Adrenal gland (tissue), 12 donors: Measurements from ENCODE around the gene SEBOX. TPM values are rescaled to one million over a fixed set of nuclear protein-coding genes. Genes with fewer than 3 reads are reported as not detected.

Experiments used
- DNase-seq, 7 donors: peaks; one replicate each; pipeline ENCODE4 v3.0.0-alpha.2; 2019 to 2020
- H3K27ac ChIP-seq, 5 donors: fragments of 200-600 bp; sonication (generic) in 4 of 5; 1 replicate in 3 of 5; 2 replicates in 2 of 5; pipeline versions ENCODE4 v1.5.1 to v1.8.0; 2016 to 2020; ENCODE audit warnings: mild to moderate bottlenecking in 1 of 5
- H3K27me3 ChIP-seq: fragments of 200-600 bp; 2 replicates; pipeline ENCODE4 v1.8.0; 2021
- H3K36me3 ChIP-seq, 2 donors: fragments of 200-600 bp; replicated peaks in 1 of 2; 1 replicate in 1 of 2; 2 replicates in 1 of 2; pipeline versions ENCODE4 v1.5.1 to v1.8.0; 2018 to 2022
- H3K4me1 ChIP-seq, 2 donors: fragments of 200-600 bp; replicated peaks in 1 of 2; 1 replicate in 1 of 2; 2 replicates in 1 of 2; pipeline versions ENCODE4 v1.5.1 to v1.8.0; 2018 to 2021
- H3K4me3 ChIP-seq, 4 donors: fragments of 200-600 bp; sonication (generic) in 3 of 4; one replicate each; pipeline ENCODE4 v1.5.1; 2016 to 2018
- H3K9me3 ChIP-seq, 3 donors: fragments of 200-600 bp; sonication (generic) in 1 of 3; replicated peaks in 1 of 3; 1 replicate in 2 of 3; 2 replicates in 1 of 3; pipeline versions ENCODE4 v1.5.1 to v1.8.0; 2016 to 2021
- POLR2A ChIP-seq, 2 donors: fragments of 450-650 bp; IDR thresholded peaks; one replicate each; pipeline ENCODE4 v1.6.1; 2017; ENCODE audit warnings: antibody characterized with exemption in 2 of 2, mild to moderate bottlenecking in 2 of 2, moderate library complexity in 1 of 2
- WGBS, 4 donors: extraction: QIAGEN DNeasy Blood & Tissue Kit in 2 of 4; methylation state at CpG; one replicate each; pipeline versions ENCODE4 v1.1.5 to v1.1.7; 2013 to 2017; 5-methylcytosine and 5-hydroxymethylcytosine counted together
- intact Hi-C, 2 donors: fragments of 100-400 bp; cut with DNase I; formaldehyde crosslinking; loops; one replicate each; pipeline versions ENCODE4 v1.14.1 to v1.15.0; 2022 to 2023
- polyA plus RNA-seq, 3 donors: library from polyadenylated mRNA; stranded (reverse); fragments of 200-250 nt in 2 of 3; fragments of 350-450 nt in 1 of 3; fragmentation: Illumina TruSeq in 1 of 3; extraction: RNeasy Lipid Tissue Mini Kit (QIAGEN cat#74804) in 1 of 3; gene quantifications; one replicate each; pipeline ENCODE4 v1.2.3, GENCODE V29; 2013 to 2014
- total RNA-seq, 9 donors: library from RNA; depleted of rRNA in 4 of 9; stranded (reverse); fragments of >200 nt in 4 of 9; fragments of 120-200 nt in 1 of 9; fragmentation: NEBNext Ultra II Directional in 1 of 9; extraction: Animal tissue kit (Norgen Biotek cat#: 25700) in 1 of 9; gene quantifications; one replicate each; pipeline versions ENCODE4 v1.1.0 to v1.2.4, GENCODE V29; 2013 to 2023
- TF ChIP-seq, protein P1 (sequence below), 6 experiments: fragments of 450-650 bp in 4 of 6; fragments of 200-600 bp in 2 of 6; sonication (generic) in 1 of 6; IDR thresholded peaks; 1 replicate in 5 of 6; 2 replicates in 1 of 6; pipeline versions ENCODE4 v1.5.1 to v1.8.0; 2016 to 2021; ENCODE audit warnings: antibody characterized with exemption in 6 of 6, mild to moderate bottlenecking in 2 of 6, moderate library complexity in 1 of 6
- donor health status: healthy with polysubstance abuse.
- donor health status: Bipolar disorder and iron deficiency.
- donor health status: DM: yes; HTN: yes; CAD: no.
- donor health status: DM: no; HTN: no; CAD: no.
- donor health status: DM: no; HTN: no; CAD: no.
- donor health status: DM: yes; HTN: yes; CAD: no.

The SEBOX gene
- total and polyA plus RNA-seq, 12 donors, result not detected

GRCh38 chr17:28363186-28363585 lies 1.8 kb downstream of the SEBOX start:
- H3K27ac ChIP-seq, result no peak overlapping the region
- H3K9me3 ChIP-seq, result no peaks in the 10 kb centered on the region
- 91 to 96% (median 93%) methylated on average over 5 of the region's 5 CpGs for WGBS, 4 donors
- TF ChIP-seq POLR2A (IDR thresholded peaks at IDR 0.05), result no peak
- TF ChIP-seq, protein P1, sequence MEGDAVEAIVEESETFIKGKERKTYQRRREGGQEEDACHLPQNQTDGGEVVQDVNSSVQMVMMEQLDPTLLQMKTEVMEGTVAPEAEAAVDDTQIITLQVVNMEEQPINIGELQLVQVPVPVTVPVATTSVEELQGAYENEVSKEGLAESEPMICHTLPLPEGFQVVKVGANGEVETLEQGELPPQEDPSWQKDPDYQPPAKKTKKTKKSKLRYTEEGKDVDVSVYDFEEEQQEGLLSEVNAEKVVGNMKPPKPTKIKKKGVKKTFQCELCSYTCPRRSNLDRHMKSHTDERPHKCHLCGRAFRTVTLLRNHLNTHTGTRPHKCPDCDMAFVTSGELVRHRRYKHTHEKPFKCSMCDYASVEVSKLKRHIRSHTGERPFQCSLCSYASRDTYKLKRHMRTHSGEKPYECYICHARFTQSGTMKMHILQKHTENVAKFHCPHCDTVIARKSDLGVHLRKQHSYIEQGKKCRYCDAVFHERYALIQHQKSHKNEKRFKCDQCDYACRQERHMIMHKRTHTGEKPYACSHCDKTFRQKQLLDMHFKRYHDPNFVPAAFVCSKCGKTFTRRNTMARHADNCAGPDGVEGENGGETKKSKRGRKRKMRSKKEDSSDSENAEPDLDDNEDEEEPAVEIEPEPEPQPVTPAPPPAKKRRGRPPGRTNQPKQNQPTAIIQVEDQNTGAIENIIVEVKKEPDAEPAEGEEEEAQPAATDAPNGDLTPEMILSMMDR (IDR thresholded peaks at IDR 0.05), result no peak
- peaks cover 4 to 5% of the 10 kb centered on the region in 2 donors for H3K4me1 ChIP-seq
- no peaks in the 10 kb centered on the region for H3K27me3 ChIP-seq
- H3K36me3 ChIP-seq, result peaks cover 0 to 55% of the 10 kb centered on the region in 2 donors
- intact Hi-C loops, result no loop called here
- no peak overlapping the region for H3K4me3 ChIP-seq
- DNase-seq, result no peak

DNA sequence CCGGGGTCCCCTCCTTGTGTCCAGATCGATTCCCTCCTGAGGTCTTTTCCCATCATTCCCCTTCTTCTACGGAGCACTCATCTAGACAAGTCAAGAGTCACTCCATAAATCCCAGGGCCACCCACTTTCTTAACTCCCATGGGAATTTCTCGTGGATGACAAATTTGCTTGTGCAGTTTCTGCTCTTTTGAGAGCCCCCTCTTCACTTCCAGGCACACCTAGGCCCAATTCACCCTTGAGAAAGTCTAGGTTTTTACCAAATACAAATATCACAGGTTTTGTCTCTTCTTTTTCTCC lies 7.2 kb downstream of the SEBOX start:
- H3K4me1 ChIP-seq, result peaks cover 16 to 21% of the 10 kb centered on the region in 2 donors
- 3 to 6% (median 3%) methylated on average over 4 of the region's 4 CpGs for WGBS, 4 donors
- H3K36me3 ChIP-seq, result peaks cover 0 to 67% of the 10 kb centered on the region in 2 donors
- no peaks in the 10 kb centered on the region for H3K9me3 ChIP-seq
- no peaks in the 10 kb centered on the region for H3K27me3 ChIP-seq
- TF ChIP-seq, protein P1 (IDR thresholded peaks at IDR 0.05), result no peak
- TF ChIP-seq POLR2A (IDR thresholded peaks at IDR 0.05), result no peak
- intact Hi-C loops, result no loop called here
- peak overlapping the region; percentile 31 to 97 (median 70) for H3K4me3 ChIP-seq
- no peak for DNase-seq
- peak overlapping the region in 4 of 5 donors; percentile 59 to 97 (median 90) for H3K27ac ChIP-seq

GRCh38 chr17:28357061-28357900 lies 7.7 kb downstream of the SEBOX start, which contains the start of gene POLDIP2:
TSS of gene POLDIP2 (minus strand) at chr17:28357527. CDS start at chr17:28357448, 79 bp downstream.
- peak within 1 kb of the TSS; percentile 53 to 97 (median 89) for H3K4me3 ChIP-seq
- intact Hi-C loops, result no loop called here
- 0 to 1% (median 0%) methylated on average over 3 to 80 of the region's 80 CpGs for WGBS, 4 donors
- peaks cover 0 to 67% of the 10 kb centered on the region in 2 donors for H3K36me3 ChIP-seq
- H3K9me3 ChIP-seq, result no peaks in the 10 kb centered on the region
- peak; percentile 95 to 97 (median 96) for DNase-seq
- H3K4me1 ChIP-seq, result peaks cover 16 to 21% of the 10 kb centered on the region in 2 donors
- peak; percentile 94 to 95 for TF ChIP-seq POLR2A (IDR thresholded peaks at IDR 0.05)
- TF ChIP-seq, protein P1 (IDR thresholded peaks at IDR 0.05), result no peak
- H3K27me3 ChIP-seq, result no peaks in the 10 kb centered on the region
- H3K27ac ChIP-seq, result peak within 1 kb of the TSS; percentile 58 to 97 (median 88)

DNA sequence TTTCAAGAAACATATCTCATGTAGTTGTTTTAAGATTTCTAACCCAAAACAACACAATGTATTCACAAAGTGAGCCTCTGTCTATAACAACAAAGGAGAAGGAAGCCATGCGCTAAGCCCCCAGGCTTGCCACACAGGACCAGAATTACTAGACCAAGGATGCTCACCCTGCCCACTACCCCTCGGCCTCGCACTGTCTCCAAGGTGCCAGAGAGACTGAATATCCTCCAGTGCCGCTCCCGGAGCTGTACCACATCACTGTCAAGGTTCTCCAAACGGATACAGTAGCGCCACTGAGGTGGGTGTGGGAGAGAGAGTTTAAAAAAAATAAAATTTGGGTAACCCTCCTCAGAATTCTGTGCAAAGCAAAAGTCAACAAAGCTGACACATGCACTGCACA lies 14.7 kb downstream of the SEBOX start:
- Histone ChIP-seq H3K4me1 (peaks cover 24 to 35% of the 10 kb centered on the region in 2 donors), H3K27me3 (no peaks in the 10 kb centered on the region), H3K36me3 (peaks cover 0 to 87% of the 10 kb centered on the region in 2 donors), H3K9me3 (no peaks in the 10 kb centered on the region), H3K27ac (no peak overlapping the region), H3K4me3 (no peak overlapping the region)
- DNase-seq, result no peak
- TF ChIP-seq POLR2A (IDR thresholded peaks at IDR 0.05), result no peak
- TF ChIP-seq, protein P1 (IDR thresholded peaks at IDR 0.05), result no peak
- intact Hi-C loops, result no loop called here
- 81 to 90% (median 84%) methylated on average over 7 of the region's 7 CpGs for WGBS, 4 donors
